H9 (cell line): ENCODE results near the gene APBA2. TPM values are rescaled to one million over a fixed set of nuclear protein-coding genes. Genes with fewer than 3 reads are reported as not detected.
A peak's percentile ranks its signal among the peaks of the same experiment; 100 is the strongest.

ENCODE experiments used
- DNase-seq: peaks from one replicate; pipeline ENCODE4 v3.0.0-alpha.2; 2017
- H2AFZ ChIP-seq: one replicate; pipeline ENCODE4 v1.6.1; 2013; ENCODE audit warnings: mild to moderate bottlenecking, low read length, control low read depth, moderate library complexity
- H2AK5ac ChIP-seq: 2 replicates; pipeline ENCODE4 v1.6.1; 2013; ENCODE audit warnings: low read length, control low read depth, mixed read lengths; ENCODE audit not compliant: insufficient read length
- H2BK120ac ChIP-seq: one replicate; pipeline ENCODE4 v1.6.1; 2013; ENCODE audit warnings: low read depth, mild to moderate bottlenecking, low read length, control low read depth, inconsistent platforms; ENCODE audit not compliant: poor library complexity, severe bottlenecking
- H2BK12ac ChIP-seq: 2 replicates; pipeline ENCODE4 v1.6.1; 2013; ENCODE audit warnings: low read length, control low read depth, mixed read lengths, low read depth; ENCODE audit not compliant: insufficient read length
- H2BK15ac ChIP-seq: 2 replicates; pipeline ENCODE4 v1.6.1; 2013; ENCODE audit warnings: low read depth, low read length, control low read depth
- H2BK20ac ChIP-seq: one replicate; pipeline ENCODE4 v1.6.1; 2013; ENCODE audit warnings: low read depth, mild to moderate bottlenecking, low read length, control low read depth, inconsistent platforms; ENCODE audit not compliant: poor library complexity, severe bottlenecking
- H2BK5ac ChIP-seq: 2 replicates; pipeline ENCODE4 v1.6.1; 2013; ENCODE audit warnings: low read length, control low read depth, mixed read lengths; ENCODE audit not compliant: insufficient read length
- H3K14ac ChIP-seq: 2 replicates; pipeline ENCODE4 v1.6.1; 2013; ENCODE audit warnings: low read length, control low read depth; ENCODE audit not compliant: insufficient read depth
- H3K18ac ChIP-seq: 2 replicates; pipeline ENCODE4 v1.6.1; 2013; ENCODE audit warnings: low read depth, mild to moderate bottlenecking, mixed read lengths, low read length, control low read depth; ENCODE audit not compliant: insufficient read length
- H3K23ac ChIP-seq: 2 replicates; pipeline ENCODE4 v1.6.1; 2013; ENCODE audit warnings: low read length, control low read depth, mixed read lengths, low read depth; ENCODE audit not compliant: insufficient read length
- H3K23me2 ChIP-seq: 2 replicates; pipeline ENCODE4 v1.6.1; 2013; ENCODE audit warnings: low read depth, mild to moderate bottlenecking, mixed read lengths, low read length, control low read depth; ENCODE audit not compliant: insufficient read length, poor library complexity, severe bottlenecking
- H3K27ac ChIP-seq: 2 replicates; pipeline ENCODE4 v1.5.1; 2013; ENCODE audit warnings: low read length, control low read depth, mixed read lengths, low read depth; ENCODE audit not compliant: insufficient read length
- H3K27me3 ChIP-seq: 2 replicates; pipeline ENCODE4 v1.6.1; 2013; ENCODE audit warnings: low read length, control low read depth, inconsistent platforms; ENCODE audit not compliant: insufficient read depth
- H3K4ac ChIP-seq: 2 replicates; pipeline ENCODE4 v1.6.1; 2013; ENCODE audit warnings: low read depth, mild to moderate bottlenecking, control low read depth, inconsistent platforms, low read length, moderate library complexity
- H3K4me1 ChIP-seq: 2 replicates; pipeline ENCODE4 v1.6.1; 2013; ENCODE audit warnings: low read length, control low read depth, inconsistent platforms; ENCODE audit not compliant: insufficient read depth
- H3K4me2 ChIP-seq: 2 replicates; pipeline ENCODE4 v1.6.1; 2013; ENCODE audit warnings: low read length, control low read depth, mixed read lengths; ENCODE audit not compliant: insufficient read length, insufficient read depth
- H3K56ac ChIP-seq: 2 replicates; pipeline ENCODE4 v1.6.1; 2013; ENCODE audit warnings: low read depth, mild to moderate bottlenecking, mixed read lengths, low read length, control low read depth; ENCODE audit not compliant: insufficient read length
- H3K79me1 ChIP-seq: 2 replicates; pipeline ENCODE4 v1.6.1; 2013; ENCODE audit warnings: low read depth, mild to moderate bottlenecking, moderate library complexity, low read length, control low read depth, inconsistent platforms; ENCODE audit not compliant: insufficient read depth, poor library complexity, severe bottlenecking
- H3K79me2 ChIP-seq: 2 replicates; pipeline ENCODE4 v1.6.1; 2013; ENCODE audit warnings: low read length, control low read depth, inconsistent platforms; ENCODE audit not compliant: insufficient read depth
- H3K9ac ChIP-seq: 2 replicates; pipeline ENCODE4 v1.6.1; 2013; ENCODE audit warnings: low read length, control low read depth, mixed read lengths; ENCODE audit not compliant: insufficient read length; ENCODE audit errors: extremely low read depth
- H3K9me3 ChIP-seq: one replicate; pipeline ENCODE4 v1.6.1; 2013; ENCODE audit warnings: low read depth, low read length, inconsistent platforms; ENCODE audit not compliant: control insufficient read depth
- H3T11ph ChIP-seq: one replicate; pipeline ENCODE4 v1.6.1; 2013; ENCODE audit warnings: mild to moderate bottlenecking, low read length, control low read depth, inconsistent platforms
- H4K20me1 ChIP-seq: one replicate; pipeline ENCODE4 v1.6.1; 2013; ENCODE audit not compliant: control insufficient read depth, insufficient read length, insufficient read depth
- H4K5ac ChIP-seq: 2 replicates; pipeline ENCODE4 v1.6.1; 2013; ENCODE audit warnings: low read depth, mild to moderate bottlenecking, mixed read lengths, low read length, control low read depth; ENCODE audit not compliant: insufficient read length
- H4K8ac ChIP-seq: replicated peaks from 2 replicates; pipeline ENCODE4 v1.6.1; 2013; ENCODE audit warnings: low read length, control low read depth, mixed read lengths, low read depth; ENCODE audit not compliant: insufficient read length
- H4K91ac ChIP-seq: 2 replicates; pipeline ENCODE4 v1.6.1; 2013; ENCODE audit warnings: low read depth, mild to moderate bottlenecking, moderate library complexity, mixed read lengths, low read length, control low read depth; ENCODE audit not compliant: insufficient read length
- H3K27ac Mint-ChIP-seq, 3 experiments: 2 replicates in 2 of 3; 3 replicates in 1 of 3; pipeline ENCODE4 v1.8.0; 2020 to 2021; ENCODE audit warnings: mixed read lengths in 3 of 3, mild to moderate bottlenecking in 1 of 3, moderate library complexity in 1 of 3
- H3K27me3 Mint-ChIP-seq: 2 replicates; pipeline ENCODE4 v1.8.0; 2021; ENCODE audit warnings: low read depth, mild to moderate bottlenecking, moderate library complexity, mixed read lengths
- H3K36me3 Mint-ChIP-seq, 3 experiments: 2 replicates in 2 of 3; 3 replicates in 1 of 3; pipeline ENCODE4 v1.8.0; 2020 to 2021; ENCODE audit warnings: low read depth in 3 of 3, mixed read lengths in 3 of 3; ENCODE audit not compliant: insufficient read depth in 1 of 3
- H3K4me1 Mint-ChIP-seq, 2 experiments: 2 replicates each; pipeline ENCODE4 v1.8.0; 2020; ENCODE audit warnings: mixed read lengths in 2 of 2
- H3K4me3 Mint-ChIP-seq, 2 experiments: 2 replicates in 1 of 2; 3 replicates in 1 of 2; pipeline ENCODE4 v1.8.0; 2020 to 2021; ENCODE audit warnings: mild to moderate bottlenecking in 2 of 2, mixed read lengths in 2 of 2, moderate library complexity in 1 of 2
- H3K9me3 Mint-ChIP-seq, 2 experiments: 2 replicates in 1 of 2; 3 replicates in 1 of 2; pipeline ENCODE4 v1.8.0; 2020; ENCODE audit warnings: mild to moderate bottlenecking in 2 of 2, mixed read lengths in 2 of 2, moderate library complexity in 1 of 2
- WGBS: extraction: QIAGEN DNeasy Blood & Tissue Kit; methylation state at CpG from one replicate; pipeline ENCODE4 v1.1.7; 2013; ENCODE audit warnings: missing lambda C conversion rate, low lambda C conversion rate, mixed read lengths; ENCODE audit not compliant: insufficient read length; ENCODE audit errors: extremely low coverage; 5-methylcytosine and 5-hydroxymethylcytosine counted together
- total RNA-seq: library from RNA; stranded (reverse); gene quantifications from 2 replicates; pipeline ENCODE4 v1.2.1, GENCODE V29; 2021
- TF ChIP-seq, protein P1 (sequence below): fragments of 200-600 bp; sonication (generic); conservative IDR thresholded peaks from 3 replicates; pipeline ENCODE4 v1.8.0; 2021; ENCODE audit warnings: antibody characterized with exemption, mild to moderate bottlenecking

Gene APBA2
- total RNA-seq, 1 experiment from 2014 or later, result 14.3 TPM

DNA sequence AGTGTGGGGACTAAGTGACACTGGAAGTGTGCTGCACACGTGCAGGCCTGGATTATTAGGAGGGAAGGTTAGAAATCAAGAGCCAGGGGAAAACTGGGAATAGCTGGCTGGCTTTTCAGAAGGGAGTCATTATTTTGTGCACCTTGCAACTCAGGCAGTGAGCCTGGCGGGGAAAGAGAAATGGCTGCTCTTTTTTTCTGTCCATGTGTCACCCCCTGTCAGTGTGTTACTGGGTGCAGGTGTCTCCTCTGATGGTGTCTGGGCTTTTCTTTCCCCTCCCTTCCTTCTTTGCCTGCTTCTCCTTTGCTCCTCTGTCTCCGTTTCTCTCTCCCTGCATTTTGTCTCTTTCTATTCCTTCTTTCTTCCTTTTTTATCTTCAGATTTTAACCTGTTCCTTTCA, 130.7 kb downstream of the APBA2 start:
- H4K20me1 ChIP-seq, result peaks cover 3% of the 10 kb centered on the region
- H3K27ac ChIP-seq, result no peak overlapping the region
- H3K9me3 ChIP-seq, result no peaks in the 10 kb centered on the region
- no peak overlapping the region for H3K23ac ChIP-seq
- no peak for DNase-seq
- peak overlapping the region in 1 of 3 experiments; percentile 46; a peak in 2 of 7 replicates for H3K27ac Mint-ChIP-seq
- no peaks in the 10 kb centered on the region for H3K27me3 Mint-ChIP-seq
- H3K4me1 Mint-ChIP-seq, result peaks cover 17 to 20% of the 10 kb centered on the region in 2 experiments
- no peak overlapping the region for H4K5ac ChIP-seq
- H3T11ph ChIP-seq, result no peak overlapping the region
- no peak overlapping the region for H2BK20ac ChIP-seq
- H3K27me3 ChIP-seq, result no peaks in the 10 kb centered on the region
- H3K23me2 ChIP-seq, result no peaks in the 10 kb centered on the region
- H3K9me3 Mint-ChIP-seq, result no peaks in the 10 kb centered on the region
- TF ChIP-seq, protein P1, sequence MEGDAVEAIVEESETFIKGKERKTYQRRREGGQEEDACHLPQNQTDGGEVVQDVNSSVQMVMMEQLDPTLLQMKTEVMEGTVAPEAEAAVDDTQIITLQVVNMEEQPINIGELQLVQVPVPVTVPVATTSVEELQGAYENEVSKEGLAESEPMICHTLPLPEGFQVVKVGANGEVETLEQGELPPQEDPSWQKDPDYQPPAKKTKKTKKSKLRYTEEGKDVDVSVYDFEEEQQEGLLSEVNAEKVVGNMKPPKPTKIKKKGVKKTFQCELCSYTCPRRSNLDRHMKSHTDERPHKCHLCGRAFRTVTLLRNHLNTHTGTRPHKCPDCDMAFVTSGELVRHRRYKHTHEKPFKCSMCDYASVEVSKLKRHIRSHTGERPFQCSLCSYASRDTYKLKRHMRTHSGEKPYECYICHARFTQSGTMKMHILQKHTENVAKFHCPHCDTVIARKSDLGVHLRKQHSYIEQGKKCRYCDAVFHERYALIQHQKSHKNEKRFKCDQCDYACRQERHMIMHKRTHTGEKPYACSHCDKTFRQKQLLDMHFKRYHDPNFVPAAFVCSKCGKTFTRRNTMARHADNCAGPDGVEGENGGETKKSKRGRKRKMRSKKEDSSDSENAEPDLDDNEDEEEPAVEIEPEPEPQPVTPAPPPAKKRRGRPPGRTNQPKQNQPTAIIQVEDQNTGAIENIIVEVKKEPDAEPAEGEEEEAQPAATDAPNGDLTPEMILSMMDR, result no peak
- no peak overlapping the region for H2BK15ac ChIP-seq
- no peak overlapping the region for H3K9ac ChIP-seq
- no peak overlapping the region for H2AK5ac ChIP-seq
- H3K79me1 ChIP-seq, result no peaks in the 10 kb centered on the region
- no peak overlapping the region for H3K4ac ChIP-seq
- no peaks in the 10 kb centered on the region for H3K79me2 ChIP-seq
- H3K4me2 ChIP-seq, result no peak overlapping the region
- H4K91ac ChIP-seq, result no peak overlapping the region
- no peak overlapping the region for H3K18ac ChIP-seq
- no peak overlapping the region for H2BK12ac ChIP-seq
- no peak overlapping the region; a peak in 1 of 5 replicates for H3K4me3 Mint-ChIP-seq
- no peak overlapping the region for H2BK5ac ChIP-seq
- WGBS, result no CpG with 5 or more reads among the region's 3 CpGs
- no peak overlapping the region for H3K14ac ChIP-seq
- H3K36me3 Mint-ChIP-seq, result no peaks in the 10 kb centered on the region
- peaks cover 5% of the 10 kb centered on the region; the same call in 1 of the 2 replicates for H3K4me1 ChIP-seq
- no peak overlapping the region for H3K56ac ChIP-seq
- H2AFZ ChIP-seq, result no peak overlapping the region
- no peak overlapping the region for H2BK120ac ChIP-seq
- no peak overlapping the region for H4K8ac ChIP-seq
